ENCODE measurements around the gene TTLL8. TPM values are rescaled to one million over a fixed set of nuclear protein-coding genes. Genes with fewer than 3 reads are reported as not detected.

Gene TTLL8
- total RNA-seq, 1 experiment from 2014 or later = not detected

GRCh38 chr22:50035131-50035881 is 22.8 kb downstream of the TTLL8 start:
- Mint-ChIP-seq H3K27me3 (ENCODE audit: low read depth) (peaks cover 4% of the 10 kb centered on the region; the same call in 1 of the 2 replicates), H3K36me3 (no peaks in the 10 kb centered on the region), H3K9me3 (peaks cover 14% of the 10 kb centered on the region), H3K27ac (no peak overlapping the region), H3K4me3 (no peak overlapping the region), H3K4me1 (no peaks in the 10 kb centered on the region)
- TF ChIP-seq, protein P1, sequence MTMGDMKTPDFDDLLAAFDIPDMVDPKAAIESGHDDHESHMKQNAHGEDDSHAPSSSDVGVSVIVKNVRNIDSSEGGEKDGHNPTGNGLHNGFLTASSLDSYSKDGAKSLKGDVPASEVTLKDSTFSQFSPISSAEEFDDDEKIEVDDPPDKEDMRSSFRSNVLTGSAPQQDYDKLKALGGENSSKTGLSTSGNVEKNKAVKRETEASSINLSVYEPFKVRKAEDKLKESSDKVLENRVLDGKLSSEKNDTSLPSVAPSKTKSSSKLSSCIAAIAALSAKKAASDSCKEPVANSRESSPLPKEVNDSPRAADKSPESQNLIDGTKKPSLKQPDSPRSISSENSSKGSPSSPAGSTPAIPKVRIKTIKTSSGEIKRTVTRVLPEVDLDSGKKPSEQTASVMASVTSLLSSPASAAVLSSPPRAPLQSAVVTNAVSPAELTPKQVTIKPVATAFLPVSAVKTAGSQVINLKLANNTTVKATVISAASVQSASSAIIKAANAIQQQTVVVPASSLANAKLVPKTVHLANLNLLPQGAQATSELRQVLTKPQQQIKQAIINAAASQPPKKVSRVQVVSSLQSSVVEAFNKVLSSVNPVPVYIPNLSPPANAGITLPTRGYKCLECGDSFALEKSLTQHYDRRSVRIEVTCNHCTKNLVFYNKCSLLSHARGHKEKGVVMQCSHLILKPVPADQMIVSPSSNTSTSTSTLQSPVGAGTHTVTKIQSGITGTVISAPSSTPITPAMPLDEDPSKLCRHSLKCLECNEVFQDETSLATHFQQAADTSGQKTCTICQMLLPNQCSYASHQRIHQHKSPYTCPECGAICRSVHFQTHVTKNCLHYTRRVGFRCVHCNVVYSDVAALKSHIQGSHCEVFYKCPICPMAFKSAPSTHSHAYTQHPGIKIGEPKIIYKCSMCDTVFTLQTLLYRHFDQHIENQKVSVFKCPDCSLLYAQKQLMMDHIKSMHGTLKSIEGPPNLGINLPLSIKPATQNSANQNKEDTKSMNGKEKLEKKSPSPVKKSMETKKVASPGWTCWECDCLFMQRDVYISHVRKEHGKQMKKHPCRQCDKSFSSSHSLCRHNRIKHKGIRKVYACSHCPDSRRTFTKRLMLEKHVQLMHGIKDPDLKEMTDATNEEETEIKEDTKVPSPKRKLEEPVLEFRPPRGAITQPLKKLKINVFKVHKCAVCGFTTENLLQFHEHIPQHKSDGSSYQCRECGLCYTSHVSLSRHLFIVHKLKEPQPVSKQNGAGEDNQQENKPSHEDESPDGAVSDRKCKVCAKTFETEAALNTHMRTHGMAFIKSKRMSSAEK (CRISPR knock-in tag; IDR thresholded peaks at IDR 0.05; ENCODE audit: borderline replicate concordance) = no peak
- TF ChIP-seq E2F4 (CRISPR knock-in tag; IDR thresholded peaks at IDR 0.05; ENCODE audit: borderline replicate concordance, low read depth) = no peak
- no peak for TF ChIP-seq NFATC4 (CRISPR knock-in tag; IDR thresholded peaks at IDR 0.05)
- no peak for TF ChIP-seq ERG (CRISPR knock-in tag; IDR thresholded peaks at IDR 0.05)
- no peak for TF ChIP-seq ATF3 (CRISPR knock-in tag; conservative IDR thresholded peaks at IDR 0.05)
- ATAC-seq (no peak), DNase-seq (ENCODE audit: low spot score) (no peak)
- CTCF ChIA-PET = interaction anchor here (1.8 kb wide), 1 partner anchor 24 kb away, joined by 6 read pairs; no protein-coding TSS in a partner anchor
- POLR2A ChIA-PET = no interaction called here

- Mint-ChIP-seq H3K4me3 (no peak overlapping the region), H3K36me3 (no peaks in the 10 kb centered on the region), H3K9me3 (peaks cover 8% of the 10 kb centered on the region), H3K27ac (no peak overlapping the region), H3K27me3 (ENCODE audit: low read depth) (peaks cover 9% of the 10 kb centered on the region), H3K4me1 (no peaks in the 10 kb centered on the region)
- ChIA-PET POLR2A (no interaction called here), CTCF (interaction anchor here (1.8 kb wide), 1 partner anchor 25 kb away, joined by 6 read pairs; no protein-coding TSS in a partner anchor)
- ATAC-seq (no peak), DNase-seq (ENCODE audit: low spot score) (no peak)
- TF ChIP-seq GABPB1 (CRISPR knock-in tag; IDR thresholded peaks at IDR 0.05) (no peak), ARID4B (CRISPR knock-in tag; IDR thresholded peaks at IDR 0.05; ENCODE audit: borderline replicate concordance) (no peak), MYBL2 (CRISPR knock-in tag; IDR thresholded peaks at IDR 0.05) (no peak), TEAD4 (CRISPR knock-in tag; IDR thresholded peaks at IDR 0.05) (no peak)
- TF ChIP-seq, protein P2, sequence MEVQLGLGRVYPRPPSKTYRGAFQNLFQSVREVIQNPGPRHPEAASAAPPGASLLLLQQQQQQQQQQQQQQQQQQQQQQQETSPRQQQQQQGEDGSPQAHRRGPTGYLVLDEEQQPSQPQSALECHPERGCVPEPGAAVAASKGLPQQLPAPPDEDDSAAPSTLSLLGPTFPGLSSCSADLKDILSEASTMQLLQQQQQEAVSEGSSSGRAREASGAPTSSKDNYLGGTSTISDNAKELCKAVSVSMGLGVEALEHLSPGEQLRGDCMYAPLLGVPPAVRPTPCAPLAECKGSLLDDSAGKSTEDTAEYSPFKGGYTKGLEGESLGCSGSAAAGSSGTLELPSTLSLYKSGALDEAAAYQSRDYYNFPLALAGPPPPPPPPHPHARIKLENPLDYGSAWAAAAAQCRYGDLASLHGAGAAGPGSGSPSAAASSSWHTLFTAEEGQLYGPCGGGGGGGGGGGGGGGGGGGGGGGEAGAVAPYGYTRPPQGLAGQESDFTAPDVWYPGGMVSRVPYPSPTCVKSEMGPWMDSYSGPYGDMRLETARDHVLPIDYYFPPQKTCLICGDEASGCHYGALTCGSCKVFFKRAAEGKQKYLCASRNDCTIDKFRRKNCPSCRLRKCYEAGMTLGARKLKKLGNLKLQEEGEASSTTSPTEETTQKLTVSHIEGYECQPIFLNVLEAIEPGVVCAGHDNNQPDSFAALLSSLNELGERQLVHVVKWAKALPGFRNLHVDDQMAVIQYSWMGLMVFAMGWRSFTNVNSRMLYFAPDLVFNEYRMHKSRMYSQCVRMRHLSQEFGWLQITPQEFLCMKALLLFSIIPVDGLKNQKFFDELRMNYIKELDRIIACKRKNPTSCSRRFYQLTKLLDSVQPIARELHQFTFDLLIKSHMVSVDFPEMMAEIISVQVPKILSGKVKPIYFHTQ (CRISPR knock-in tag; IDR thresholded peaks at IDR 0.05) = no peak
- TF ChIP-seq, protein P3, sequence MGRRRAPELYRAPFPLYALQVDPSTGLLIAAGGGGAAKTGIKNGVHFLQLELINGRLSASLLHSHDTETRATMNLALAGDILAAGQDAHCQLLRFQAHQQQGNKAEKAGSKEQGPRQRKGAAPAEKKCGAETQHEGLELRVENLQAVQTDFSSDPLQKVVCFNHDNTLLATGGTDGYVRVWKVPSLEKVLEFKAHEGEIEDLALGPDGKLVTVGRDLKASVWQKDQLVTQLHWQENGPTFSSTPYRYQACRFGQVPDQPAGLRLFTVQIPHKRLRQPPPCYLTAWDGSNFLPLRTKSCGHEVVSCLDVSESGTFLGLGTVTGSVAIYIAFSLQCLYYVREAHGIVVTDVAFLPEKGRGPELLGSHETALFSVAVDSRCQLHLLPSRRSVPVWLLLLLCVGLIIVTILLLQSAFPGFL (CRISPR knock-in tag; IDR thresholded peaks at IDR 0.05; ENCODE audit: borderline replicate concordance) = no peak
- TF ChIP-seq, protein P4, sequence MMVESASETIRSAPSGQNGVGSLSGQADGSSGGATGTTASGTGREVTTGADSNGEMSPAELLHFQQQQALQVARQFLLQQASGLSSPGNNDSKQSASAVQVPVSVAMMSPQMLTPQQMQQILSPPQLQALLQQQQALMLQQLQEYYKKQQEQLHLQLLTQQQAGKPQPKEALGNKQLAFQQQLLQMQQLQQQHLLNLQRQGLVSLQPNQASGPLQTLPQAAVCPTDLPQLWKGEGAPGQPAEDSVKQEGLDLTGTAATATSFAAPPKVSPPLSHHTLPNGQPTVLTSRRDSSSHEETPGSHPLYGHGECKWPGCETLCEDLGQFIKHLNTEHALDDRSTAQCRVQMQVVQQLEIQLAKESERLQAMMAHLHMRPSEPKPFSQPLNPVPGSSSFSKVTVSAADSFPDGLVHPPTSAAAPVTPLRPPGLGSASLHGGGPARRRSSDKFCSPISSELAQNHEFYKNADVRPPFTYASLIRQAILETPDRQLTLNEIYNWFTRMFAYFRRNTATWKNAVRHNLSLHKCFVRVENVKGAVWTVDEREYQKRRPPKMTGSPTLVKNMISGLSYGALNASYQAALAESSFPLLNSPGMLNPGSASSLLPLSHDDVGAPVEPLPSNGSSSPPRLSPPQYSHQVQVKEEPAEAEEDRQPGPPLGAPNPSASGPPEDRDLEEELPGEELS (CRISPR knock-in tag; IDR thresholded peaks at IDR 0.05) = no peak
These were observed 23.7 kb downstream of the TTLL8 start for GRCh38 chr22:50034126-50035081.

Data from WTC11 (cell line).